ENCODE measurements around the gene ATP6V1C2.

ATP6V1C2 gene

DNA sequence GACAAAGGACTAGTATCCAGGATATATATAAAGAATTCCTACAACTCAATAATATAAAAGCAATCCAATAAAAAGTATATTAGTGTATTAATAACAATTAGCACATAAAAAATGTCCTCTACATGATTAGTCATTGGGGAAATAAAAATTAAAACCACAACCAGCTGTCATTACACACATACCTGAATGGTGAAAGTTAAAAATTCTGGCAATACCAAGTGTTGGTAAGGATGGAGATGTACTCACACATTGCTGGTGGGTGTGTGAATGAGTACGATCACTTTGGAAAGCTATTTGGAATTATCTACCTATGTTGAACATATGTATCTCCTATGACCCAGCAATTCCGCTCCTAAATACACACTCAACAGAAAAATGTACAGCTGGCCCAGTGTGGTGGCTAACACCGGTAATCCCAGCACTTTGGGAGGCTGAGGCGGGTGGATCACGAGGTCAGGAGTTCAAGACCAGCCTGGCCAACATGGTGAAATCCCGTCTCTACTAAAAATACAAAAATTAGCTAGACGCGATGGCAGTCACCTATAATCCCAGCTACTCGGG lies 17.3 kb upstream of the ATP6V1C2 start:
- Histone ChIP-seq H2AFZ (ENCODE audit: low read length) (no peak overlapping the region), H3K79me2 (ENCODE audit: insufficient read depth, low read length) (no peaks in the 10 kb centered on the region), H3K27me3 (ENCODE audit: insufficient read depth, low read length) (peaks cover 6% of the 10 kb centered on the region; the same call in 1 of the 2 replicates), H3K9ac (ENCODE audit: low read length) (no peak overlapping the region), H3K4me1 (ENCODE audit: insufficient read depth, low read length, severe bottlenecking) (no peaks in the 10 kb centered on the region), H3K4me3 (ENCODE audit: low read depth, low read length, poor library complexity, severe bottlenecking) (no peak overlapping the region), H4K20me1 (ENCODE audit: insufficient read depth, low read length) (no peaks in the 10 kb centered on the region), H3K27ac (ENCODE audit: low read depth, low read length, poor library complexity, severe bottlenecking) (no peak overlapping the region), H3F3A (ENCODE audit: insufficient read depth, low read length) (no peaks in the 10 kb centered on the region), H3K9me3 (ENCODE audit: low read length) (no peaks in the 10 kb centered on the region), H3K9me2 (ENCODE audit: low read depth, low read length) (no peaks in the 10 kb centered on the region), H3K36me3 (ENCODE audit: insufficient read depth, low read length) (no peaks in the 10 kb centered on the region; the same call in 1 of the 2 replicates), H3K4me2 (ENCODE audit: low read length) (no peak overlapping the region)
- TF ChIP-seq, protein P1, sequence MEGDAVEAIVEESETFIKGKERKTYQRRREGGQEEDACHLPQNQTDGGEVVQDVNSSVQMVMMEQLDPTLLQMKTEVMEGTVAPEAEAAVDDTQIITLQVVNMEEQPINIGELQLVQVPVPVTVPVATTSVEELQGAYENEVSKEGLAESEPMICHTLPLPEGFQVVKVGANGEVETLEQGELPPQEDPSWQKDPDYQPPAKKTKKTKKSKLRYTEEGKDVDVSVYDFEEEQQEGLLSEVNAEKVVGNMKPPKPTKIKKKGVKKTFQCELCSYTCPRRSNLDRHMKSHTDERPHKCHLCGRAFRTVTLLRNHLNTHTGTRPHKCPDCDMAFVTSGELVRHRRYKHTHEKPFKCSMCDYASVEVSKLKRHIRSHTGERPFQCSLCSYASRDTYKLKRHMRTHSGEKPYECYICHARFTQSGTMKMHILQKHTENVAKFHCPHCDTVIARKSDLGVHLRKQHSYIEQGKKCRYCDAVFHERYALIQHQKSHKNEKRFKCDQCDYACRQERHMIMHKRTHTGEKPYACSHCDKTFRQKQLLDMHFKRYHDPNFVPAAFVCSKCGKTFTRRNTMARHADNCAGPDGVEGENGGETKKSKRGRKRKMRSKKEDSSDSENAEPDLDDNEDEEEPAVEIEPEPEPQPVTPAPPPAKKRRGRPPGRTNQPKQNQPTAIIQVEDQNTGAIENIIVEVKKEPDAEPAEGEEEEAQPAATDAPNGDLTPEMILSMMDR (IDR thresholded peaks at IDR 0.05; ENCODE audit: low read length), result no peak
- TF ChIP-seq EZH2 (IDR thresholded peaks at IDR 0.05; ENCODE audit: borderline replicate concordance, low read length), result no peak

GRCh38 chr2:10706033-10706432 lies 15.4 kb upstream of the ATP6V1C2 start:
- no peak overlapping the region for H2AFZ ChIP-seq (ENCODE audit: low read length)

GRCh38 chr2:10707831-10708230 lies 13.6 kb upstream of the ATP6V1C2 start:
- H3K9ac ChIP-seq (ENCODE audit: low read length), result no peak overlapping the region
- no peaks in the 10 kb centered on the region for H4K20me1 ChIP-seq (ENCODE audit: insufficient read depth, low read length)
- H3K4me3 ChIP-seq (ENCODE audit: low read depth, low read length, poor library complexity, severe bottlenecking), result no peak overlapping the region
- no peak overlapping the region for H3K4me2 ChIP-seq (ENCODE audit: low read length)
- no peaks in the 10 kb centered on the region for H3K79me2 ChIP-seq (ENCODE audit: insufficient read depth, low read length)
- H3F3A ChIP-seq (ENCODE audit: insufficient read depth, low read length), result no peaks in the 10 kb centered on the region
- H3K27ac ChIP-seq (ENCODE audit: low read depth, low read length, poor library complexity, severe bottlenecking), result no peak overlapping the region
- no peaks in the 10 kb centered on the region for H3K9me2 ChIP-seq (ENCODE audit: low read depth, low read length)
- TF ChIP-seq, protein P1 (IDR thresholded peaks at IDR 0.05; ENCODE audit: low read length), result no peak
- TF ChIP-seq EZH2 (IDR thresholded peaks at IDR 0.05; ENCODE audit: borderline replicate concordance, low read length), result no peak
- peaks cover 6% of the 10 kb centered on the region; the same call in 1 of the 2 replicates for H3K27me3 ChIP-seq (ENCODE audit: insufficient read depth, low read length)
- H3K9me3 ChIP-seq (ENCODE audit: low read length), result no peaks in the 10 kb centered on the region
- no peaks in the 10 kb centered on the region for H3K4me1 ChIP-seq (ENCODE audit: insufficient read depth, low read length, severe bottlenecking)
- no peaks in the 10 kb centered on the region; the same call in 1 of the 2 replicates for H3K36me3 ChIP-seq (ENCODE audit: insufficient read depth, low read length)
- no peak overlapping the region for H2AFZ ChIP-seq (ENCODE audit: low read length)

More at GRCh38 chr2:10706033-10706432, 15.4 kb upstream of the ATP6V1C2 start:
- H3K4me2 ChIP-seq (ENCODE audit: low read length), result no peak overlapping the region
- H3K27ac ChIP-seq (ENCODE audit: low read depth, low read length, poor library complexity, severe bottlenecking), result no peak overlapping the region
- no peaks in the 10 kb centered on the region for H3F3A ChIP-seq (ENCODE audit: insufficient read depth, low read length)
- no peak overlapping the region for H3K4me3 ChIP-seq (ENCODE audit: low read depth, low read length, poor library complexity, severe bottlenecking)
- no peaks in the 10 kb centered on the region for H3K79me2 ChIP-seq (ENCODE audit: insufficient read depth, low read length)
- H3K9ac ChIP-seq (ENCODE audit: low read length), result no peak overlapping the region
- H3K9me3 ChIP-seq (ENCODE audit: low read length), result no peaks in the 10 kb centered on the region
- H3K27me3 ChIP-seq (ENCODE audit: insufficient read depth, low read length), result peaks cover 6% of the 10 kb centered on the region; the same call in 1 of the 2 replicates
- no peaks in the 10 kb centered on the region for H3K9me2 ChIP-seq (ENCODE audit: low read depth, low read length)
- no peak for TF ChIP-seq EZH2 (IDR thresholded peaks at IDR 0.05; ENCODE audit: borderline replicate concordance, low read length)
- TF ChIP-seq, protein P1 (IDR thresholded peaks at IDR 0.05; ENCODE audit: low read length), result no peak
- no peaks in the 10 kb centered on the region for H4K20me1 ChIP-seq (ENCODE audit: insufficient read depth, low read length)
- H3K4me1 ChIP-seq (ENCODE audit: insufficient read depth, low read length, severe bottlenecking), result no peaks in the 10 kb centered on the region
- H3K36me3 ChIP-seq (ENCODE audit: insufficient read depth, low read length), result no peaks in the 10 kb centered on the region; the same call in 1 of the 2 replicates
